Ascending aorta (tissue), 2 donors: ENCODE measurements around the gene UBE2K. TPM values are rescaled to one million over a fixed set of nuclear protein-coding genes. Genes with fewer than 3 reads are reported as not detected.
"Not testable (repeated sequence)": the region's sequence is repeated elsewhere in the genome, so short reads cannot be mapped to it uniquely, and the experiment has no call there.

Source experiments
- DNase-seq, 2 donors: peaks; one replicate each; pipeline ENCODE4 v3.0.0-alpha.2; 2019; ENCODE audit warnings: low spot score in 2 of 2
- H3K27ac ChIP-seq, 2 donors: fragments of 200-600 bp; sonication (generic); one replicate each; pipeline ENCODE4 v1.5.1; 2016 to 2017; ENCODE audit warnings: mild to moderate bottlenecking in 1 of 2
- H3K27me3 ChIP-seq: fragments of 200-600 bp; sonication (generic); one replicate; pipeline ENCODE4 v1.5.1; 2017
- H3K36me3 ChIP-seq, 2 donors: fragments of 200-600 bp; sonication (generic); one replicate each; pipeline ENCODE4 v1.5.1; 2016
- H3K4me1 ChIP-seq, 2 donors: fragments of 200-600 bp; sonication (generic); one replicate each; pipeline ENCODE4 v1.5.1; 2016 to 2017; ENCODE audit warnings: mild to moderate bottlenecking in 1 of 2
- H3K4me3 ChIP-seq, 2 donors: fragments of 200-600 bp; sonication (generic); one replicate each; pipeline ENCODE4 v1.5.1; 2016 to 2017; ENCODE audit warnings: mild to moderate bottlenecking in 1 of 2
- H3K9me3 ChIP-seq, 2 donors: fragments of 200-600 bp; sonication (generic); one replicate each; pipeline ENCODE4 v1.5.1; 2016
- intact Hi-C: fragments of 100-400 bp; cut with DNase I; formaldehyde crosslinking; loops from one replicate; pipeline ENCODE4 v1.15.1; 2023
- total RNA-seq: library from RNA; depleted of rRNA; stranded (reverse); fragments of >200 nt; gene quantifications from one replicate; pipeline ENCODE4 v1.1.0, GENCODE V29; 2016
- TF ChIP-seq, protein P1 (sequence below), 3 experiments: fragments of 200-600 bp in 2 of 3; fragments of 450-650 bp in 1 of 3; sonication (generic) in 2 of 3; IDR thresholded peaks; one replicate each; pipeline ENCODE4 v1.5.1; 2016 to 2019; ENCODE audit warnings: antibody characterized with exemption in 3 of 3, mild to moderate bottlenecking in 1 of 3, moderate library complexity in 1 of 3

UBE2K gene
- total RNA-seq, 1 donor from 2014 or later = 9.7 TPM

DNA sequence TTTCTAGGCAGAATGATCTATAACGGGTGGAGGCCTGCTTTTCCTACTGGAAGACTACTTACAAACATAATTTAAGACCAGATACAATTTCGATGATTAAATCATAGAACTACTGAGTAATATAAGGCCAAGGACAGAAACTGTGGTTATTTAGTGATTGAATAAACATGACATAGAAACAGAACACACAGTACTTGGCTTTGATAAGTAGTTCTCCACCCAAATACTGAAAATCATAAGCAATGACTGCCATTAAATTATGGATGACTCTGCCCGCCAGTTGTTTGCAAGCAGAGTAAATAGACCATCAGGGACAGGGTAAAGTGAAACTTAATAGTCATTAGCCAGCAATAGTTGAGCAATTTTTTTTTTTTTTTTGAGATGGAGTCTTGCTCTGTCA, 42.1 kb upstream of the UBE2K start:
- H3K27me3 ChIP-seq = no peaks in the 10 kb centered on the region
- intact Hi-C loops = no loop called here
- no peak for DNase-seq
- H3K36me3 ChIP-seq = no peaks in the 10 kb centered on the region
- H3K4me1 ChIP-seq = no peaks in the 10 kb centered on the region
- no peaks in the 10 kb centered on the region for H3K9me3 ChIP-seq
- no peak overlapping the region for H3K27ac ChIP-seq
- H3K4me3 ChIP-seq = no peak overlapping the region
- TF ChIP-seq, protein P1, sequence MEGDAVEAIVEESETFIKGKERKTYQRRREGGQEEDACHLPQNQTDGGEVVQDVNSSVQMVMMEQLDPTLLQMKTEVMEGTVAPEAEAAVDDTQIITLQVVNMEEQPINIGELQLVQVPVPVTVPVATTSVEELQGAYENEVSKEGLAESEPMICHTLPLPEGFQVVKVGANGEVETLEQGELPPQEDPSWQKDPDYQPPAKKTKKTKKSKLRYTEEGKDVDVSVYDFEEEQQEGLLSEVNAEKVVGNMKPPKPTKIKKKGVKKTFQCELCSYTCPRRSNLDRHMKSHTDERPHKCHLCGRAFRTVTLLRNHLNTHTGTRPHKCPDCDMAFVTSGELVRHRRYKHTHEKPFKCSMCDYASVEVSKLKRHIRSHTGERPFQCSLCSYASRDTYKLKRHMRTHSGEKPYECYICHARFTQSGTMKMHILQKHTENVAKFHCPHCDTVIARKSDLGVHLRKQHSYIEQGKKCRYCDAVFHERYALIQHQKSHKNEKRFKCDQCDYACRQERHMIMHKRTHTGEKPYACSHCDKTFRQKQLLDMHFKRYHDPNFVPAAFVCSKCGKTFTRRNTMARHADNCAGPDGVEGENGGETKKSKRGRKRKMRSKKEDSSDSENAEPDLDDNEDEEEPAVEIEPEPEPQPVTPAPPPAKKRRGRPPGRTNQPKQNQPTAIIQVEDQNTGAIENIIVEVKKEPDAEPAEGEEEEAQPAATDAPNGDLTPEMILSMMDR (IDR thresholded peaks at IDR 0.05) = no peak

DNA sequence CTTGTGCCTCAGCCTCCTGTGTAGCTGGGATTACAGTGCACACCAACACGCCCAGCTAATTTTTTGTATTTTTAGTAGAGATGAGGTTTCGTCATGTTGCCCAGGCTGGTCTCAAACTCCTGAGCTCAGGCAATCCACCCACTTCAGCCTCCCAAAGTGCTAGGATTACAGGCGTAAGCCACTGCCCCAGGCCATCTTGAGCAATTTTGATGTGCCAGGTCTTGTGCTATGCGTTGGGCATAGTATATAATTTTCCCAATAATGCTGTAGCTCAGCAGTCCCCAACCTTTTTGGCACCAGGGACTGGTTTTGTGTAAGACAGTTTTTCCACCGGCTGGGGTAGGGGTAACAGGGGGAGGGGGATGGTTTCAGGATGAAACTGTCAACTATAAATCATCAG, 41.3 kb upstream of the UBE2K start:
- H3K27me3 ChIP-seq, H3K9me3 ChIP-seq, DNase-seq, H3K4me1 ChIP-seq, H3K27ac ChIP-seq, H3K36me3 ChIP-seq, intact Hi-C loops, H3K4me3 ChIP-seq: not testable (repeated sequence)

DNA sequence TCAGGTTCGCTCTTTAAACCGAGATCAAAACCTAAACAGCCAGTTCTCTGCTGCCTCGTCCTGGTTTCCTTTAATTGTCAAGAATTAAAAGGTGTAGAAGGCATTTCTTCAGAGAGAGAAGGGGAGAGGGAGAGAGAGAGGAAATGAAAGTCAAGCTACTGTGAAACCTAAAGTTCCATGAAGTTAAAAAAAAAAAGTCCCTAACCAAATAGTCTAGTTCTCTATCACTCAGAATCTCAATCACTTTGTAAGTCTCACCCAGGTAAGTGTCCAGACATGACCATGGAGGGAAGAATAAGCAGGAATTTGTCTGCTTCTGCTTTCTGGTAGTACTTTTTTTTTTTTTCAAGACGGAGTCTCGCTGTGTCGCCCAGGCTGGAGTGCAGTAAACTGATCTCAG, 40.5 kb upstream of the UBE2K start:
- DNase-seq = no peak
- intact Hi-C loops = no loop called here
- Histone ChIP-seq H3K27me3 (no peaks in the 10 kb centered on the region), H3K27ac (no peak overlapping the region), H3K36me3 (no peaks in the 10 kb centered on the region), H3K4me1 (no peaks in the 10 kb centered on the region), H3K4me3 (no peak overlapping the region), H3K9me3 (no peaks in the 10 kb centered on the region)
- TF ChIP-seq, protein P1 (IDR thresholded peaks at IDR 0.05) = no peak

DNA sequence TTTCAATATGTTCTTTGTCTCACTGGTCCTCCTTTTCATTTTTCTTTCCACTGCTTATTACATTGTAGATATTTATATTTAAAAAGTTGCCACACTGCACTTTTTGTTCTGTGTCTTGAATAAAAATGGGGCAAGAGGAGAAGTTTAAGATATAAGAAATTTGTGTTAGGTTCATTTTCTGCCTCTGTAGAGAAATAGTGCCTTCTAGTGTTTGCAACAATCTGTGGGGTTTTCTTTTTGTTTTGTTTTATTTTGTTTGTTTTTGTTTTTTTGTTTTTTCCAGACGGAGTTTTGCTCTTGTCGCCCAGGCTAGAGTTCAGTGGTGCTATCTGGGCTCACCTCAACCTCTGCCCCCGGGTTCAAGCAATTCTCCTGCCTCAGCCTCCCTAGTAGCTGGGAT, 39.2 kb upstream of the UBE2K start:
- H3K27me3 ChIP-seq = no peaks in the 10 kb centered on the region
- DNase-seq = no peak
- no peaks in the 10 kb centered on the region for H3K4me1 ChIP-seq
- TF ChIP-seq, protein P1 (IDR thresholded peaks at IDR 0.05) = peak in 2 of 3 experiments; percentile 58 to 66
- no peaks in the 10 kb centered on the region for H3K36me3 ChIP-seq
- H3K27ac ChIP-seq = no peak overlapping the region
- H3K4me3 ChIP-seq = no peak overlapping the region
- intact Hi-C loops = loop anchor here (1.0 kb wide), 1 partner anchor 189 kb away; no protein-coding TSS in a partner anchor
- no peaks in the 10 kb centered on the region for H3K9me3 ChIP-seq

DNA sequence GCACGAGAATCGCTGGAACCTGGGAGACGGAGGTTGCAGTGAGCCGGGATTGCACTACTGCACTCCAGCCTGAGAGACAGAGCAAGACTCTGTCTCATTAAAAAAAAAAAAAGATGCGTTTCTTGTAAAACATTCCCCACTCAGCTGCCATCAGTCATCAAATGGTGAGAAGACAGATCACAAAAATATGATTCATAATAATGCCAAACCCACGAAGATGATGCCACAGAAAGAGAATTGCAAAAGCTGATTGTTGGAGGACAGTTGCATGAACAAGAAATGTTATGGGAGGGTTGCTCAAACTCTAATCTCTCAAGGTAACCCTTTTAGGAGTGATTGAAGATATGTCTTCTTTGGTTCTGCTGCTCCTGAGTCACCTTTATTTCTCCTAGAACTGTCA, 37.9 kb upstream of the UBE2K start:
- no peaks in the 10 kb centered on the region for H3K27me3 ChIP-seq
- DNase-seq = no peak
- H3K4me1 ChIP-seq = no peaks in the 10 kb centered on the region
- H3K27ac ChIP-seq = no peak overlapping the region
- H3K4me3 ChIP-seq = no peak overlapping the region
- TF ChIP-seq, protein P1 (IDR thresholded peaks at IDR 0.05) = no peak
- intact Hi-C loops = no loop called here
- no peaks in the 10 kb centered on the region for H3K36me3 ChIP-seq
- no peaks in the 10 kb centered on the region for H3K9me3 ChIP-seq

DNA sequence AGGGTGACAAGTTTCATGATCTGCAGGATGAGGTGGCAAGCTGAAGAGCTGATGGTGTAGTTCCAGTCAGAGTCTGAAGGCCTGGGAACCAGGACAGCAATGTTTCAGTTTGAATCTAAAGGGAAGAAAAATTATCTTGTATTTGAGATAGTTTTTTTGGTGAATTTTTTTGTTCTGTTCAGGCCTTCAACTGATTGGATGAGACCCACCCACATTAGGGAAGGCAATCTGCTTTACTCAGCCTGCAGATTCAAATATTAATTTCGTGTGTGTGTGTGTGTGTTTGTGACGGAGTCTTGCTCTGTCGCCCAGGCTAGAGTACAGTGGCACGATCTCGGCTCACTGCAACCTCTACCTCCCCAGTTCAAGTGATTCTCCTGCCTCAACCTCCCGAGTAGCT, 37.2 kb upstream of the UBE2K start:
- Histone ChIP-seq H3K9me3 (no peaks in the 10 kb centered on the region), H3K36me3 (no peaks in the 10 kb centered on the region), H3K27me3 (no peaks in the 10 kb centered on the region), H3K4me1 (no peaks in the 10 kb centered on the region), H3K4me3 (no peak overlapping the region), H3K27ac (no peak overlapping the region)
- TF ChIP-seq, protein P1 (IDR thresholded peaks at IDR 0.05) = no peak
- intact Hi-C loops = no loop called here
- no peak for DNase-seq
